Measurements from ENCODE around the gene IL3. TPM values are rescaled to one million over a fixed set of nuclear protein-coding genes. Genes with fewer than 3 reads are reported as not detected.

The IL3 gene
- polyA plus RNA-seq, 3 donors: not detected

- no peak overlapping the region for H3K27ac ChIP-seq (ENCODE audit: low read depth, low read length)
- WGBS, 3 donors: 65 to 94% (median 93%) methylated on average over 3 of the region's 3 CpGs
Measured at GRCh38 chr5:132080595-132080994, 20.1 kb downstream of the IL3 start.

DNA sequence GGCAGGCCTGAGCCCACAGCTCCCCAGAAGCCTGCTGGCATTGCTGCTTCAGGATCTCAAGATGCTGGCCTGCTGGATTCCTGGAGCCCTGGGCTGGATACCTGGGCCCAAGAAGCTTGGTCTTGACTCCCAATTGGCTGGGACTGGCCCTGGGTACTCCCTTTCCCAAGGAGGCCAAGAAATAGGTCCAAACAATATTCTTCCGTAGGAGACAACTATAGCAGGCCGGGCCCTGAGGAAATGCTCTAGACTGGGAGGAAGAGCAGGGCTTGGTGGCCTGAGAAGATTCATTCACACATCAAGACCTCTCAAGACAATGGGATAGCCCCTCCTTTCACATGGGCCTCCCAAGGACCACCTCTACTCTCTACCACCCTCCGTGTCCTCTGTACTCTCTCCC, 21.0 kb downstream of the IL3 start:
- no peak overlapping the region for H3K27ac ChIP-seq (ENCODE audit: low read depth, low read length)

GRCh38 chr5:132082329-132083023, 22.0 kb downstream of the IL3 start:
- 89 to 96% (median 92%) methylated on average over 8 of the region's 8 CpGs for WGBS, 3 donors
- H3K27ac ChIP-seq (ENCODE audit: low read depth, low read length): no peak overlapping the region

More for the DNA sequence above, 21.0 kb downstream of the IL3 start:
- 91 to 97% (median 95%) methylated on average over 3 of the region's 3 CpGs for WGBS, 3 donors

DNA sequence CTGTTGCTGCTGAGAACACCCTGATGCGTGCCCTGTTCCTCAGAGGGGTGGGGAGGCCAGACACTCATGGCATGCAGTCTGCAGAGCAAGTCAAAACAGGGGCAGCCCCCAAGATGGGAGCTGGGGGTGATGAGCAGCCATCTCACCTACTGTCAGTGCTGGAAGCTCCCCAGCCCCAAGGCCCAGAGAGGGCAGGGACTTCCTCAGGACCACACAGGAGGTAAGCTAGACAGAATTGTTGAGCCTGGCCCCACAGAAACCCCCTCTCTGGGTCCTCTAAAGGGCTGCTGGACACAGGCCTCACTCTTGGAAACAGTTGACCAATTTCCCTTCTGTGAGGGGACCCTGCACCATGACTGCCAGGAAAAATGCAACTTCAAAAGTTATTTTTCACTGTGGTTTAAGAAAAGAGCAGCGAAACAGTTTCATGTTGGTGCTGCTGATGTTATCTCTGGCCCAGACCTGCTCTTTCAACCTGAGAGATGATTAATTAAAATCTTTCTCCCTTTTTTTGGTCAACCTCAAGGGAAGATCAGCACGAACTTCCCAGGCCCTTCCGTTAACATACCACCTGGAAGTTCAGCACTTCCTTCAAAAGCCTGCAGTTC, 22.7 kb downstream of the IL3 start:
- no peak overlapping the region for H3K27ac ChIP-seq (ENCODE audit: low read depth, low read length)
- 73 to 92% (median 79%) methylated on average over 4 of the region's 4 CpGs for WGBS, 3 donors

- H3K27ac ChIP-seq (ENCODE audit: low read depth, low read length): no peak overlapping the region
- WGBS, 3 donors: 82 to 87% (median 83%) methylated on average over 4 of the region's 4 CpGs
Measured at GRCh38 chr5:132085686-132086085, 25.2 kb downstream of the IL3 start.

DNA sequence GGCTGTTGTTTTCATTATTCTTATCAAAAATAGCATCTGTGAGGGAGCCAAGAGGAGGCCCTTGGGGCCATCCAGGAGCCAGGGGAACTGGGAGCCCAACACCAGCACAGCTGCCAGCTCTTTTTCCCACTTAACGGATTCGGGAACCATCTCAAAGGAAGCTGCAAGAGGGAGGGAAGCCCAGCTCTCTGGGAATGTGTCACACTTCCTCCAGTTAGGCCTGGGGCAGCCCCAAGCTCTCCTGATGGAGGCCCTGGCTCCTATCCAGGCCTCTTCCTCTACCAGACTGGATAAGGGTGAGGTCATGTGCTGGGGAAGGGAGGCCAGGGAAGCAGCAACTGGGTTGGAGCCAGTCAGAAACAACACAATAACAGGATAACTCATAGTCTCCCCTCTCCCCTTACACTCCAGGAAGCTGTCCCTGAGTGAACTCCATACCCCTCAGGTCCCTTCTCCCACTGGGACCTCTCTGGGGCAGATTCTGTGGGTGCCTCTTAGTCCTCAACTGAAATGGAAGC, 25.9 kb downstream of the IL3 start:
- 22 to 64% (median 40%) methylated on average over 2 of the region's 2 CpGs for WGBS, 3 donors
- H3K27ac ChIP-seq (ENCODE audit: low read depth, low read length): no peak overlapping the region

DNA sequence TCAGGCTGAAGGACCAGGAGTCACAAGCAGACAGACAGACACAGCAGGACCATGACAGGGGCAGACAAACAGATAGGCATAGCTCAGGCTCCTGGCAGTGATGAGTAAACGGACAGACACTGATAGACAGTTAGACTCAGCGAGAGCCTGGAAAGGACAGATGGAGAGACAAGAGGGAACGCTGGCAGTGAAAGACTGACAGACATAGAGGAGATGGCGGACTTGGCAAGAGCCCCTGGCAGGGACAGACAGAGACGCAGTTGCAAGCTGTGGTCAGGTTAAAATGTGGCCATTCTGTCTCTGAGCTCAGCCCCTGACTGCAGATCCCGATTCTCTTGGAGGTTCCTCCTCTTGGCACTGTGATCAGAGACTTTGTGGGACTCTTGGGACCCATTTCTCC, 26.7 kb downstream of the IL3 start:
- 87 to 89% (median 88%) methylated on average over 6 of the region's 6 CpGs for WGBS, 3 donors

GRCh38 chr5:132087661-132088060, 27.2 kb downstream of the IL3 start:
- 74 to 85% (median 81%) methylated on average over 8 of the region's 8 CpGs for WGBS, 3 donors
- no peak overlapping the region for H3K27ac ChIP-seq (ENCODE audit: low read depth, low read length)

More for the DNA sequence above, 26.7 kb downstream of the IL3 start:
- H3K27ac ChIP-seq (ENCODE audit: low read depth, low read length): no peak overlapping the region

GRCh38 chr5:132089363-132089762, 28.9 kb downstream of the IL3 start:
- H3K27ac ChIP-seq (ENCODE audit: low read depth, low read length): no peak overlapping the region
- 69 to 87% (median 74%) methylated on average over 1 of the region's 1 CpG for WGBS, 3 donors

GRCh38 chr5:132090107-132090506, 29.7 kb downstream of the IL3 start:
- no peak overlapping the region for H3K27ac ChIP-seq (ENCODE audit: low read depth, low read length)

DNA sequence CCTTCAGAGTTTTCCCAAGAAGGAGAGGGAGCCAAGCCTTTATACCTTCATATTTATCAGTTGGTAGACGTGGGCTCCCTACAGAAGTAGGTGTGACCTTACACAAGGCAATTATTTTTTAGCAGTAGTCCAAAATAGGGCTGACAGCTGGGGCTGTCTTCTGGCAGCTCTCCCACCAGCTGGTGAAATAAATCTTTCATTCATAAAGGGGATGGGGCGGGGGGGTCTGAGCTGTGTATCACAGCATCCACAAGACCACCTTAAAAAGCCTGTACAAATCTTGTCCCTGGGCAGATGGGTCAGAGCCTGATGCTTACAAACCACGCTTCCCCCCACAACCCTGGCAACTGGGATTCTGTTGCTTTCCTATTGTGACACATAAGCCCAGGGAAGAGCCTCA, 32.8 kb downstream of the IL3 start:
- WGBS, 3 donors: 40 to 57% (median 44%) methylated on average over 3 of the region's 3 CpGs
- no peak overlapping the region for H3K27ac ChIP-seq (ENCODE audit: low read depth, low read length)

GRCh38 chr5:132094393-132095076, 34.1 kb downstream of the IL3 start:
- 52 to 60% (median 55%) methylated on average over 12 of the region's 12 CpGs for WGBS, 3 donors
- H3K27ac ChIP-seq (ENCODE audit: low read depth, low read length): no peak overlapping the region

DNA sequence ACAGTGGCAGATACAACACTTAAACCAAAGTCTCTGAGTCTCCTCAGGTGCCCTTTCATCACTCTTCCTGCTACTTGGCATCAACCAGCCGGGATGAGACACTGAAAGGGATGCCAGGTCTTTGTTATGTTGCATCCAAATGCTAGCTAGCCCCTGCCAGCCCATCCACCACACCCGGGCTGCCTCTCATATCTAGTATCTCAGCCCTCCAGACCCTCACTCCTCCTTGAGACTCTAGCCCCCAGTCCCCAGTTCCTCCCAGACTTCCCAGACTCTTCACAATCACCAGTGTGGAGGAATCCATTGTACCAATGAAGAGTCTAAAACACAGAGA, 34.6 kb downstream of the IL3 start:
- WGBS, 3 donors: 73 to 90% (median 82%) methylated on average over 2 of the region's 2 CpGs
- no peak overlapping the region for H3K27ac ChIP-seq (ENCODE audit: low read depth, low read length)

- WGBS, 3 donors: 62 to 73% (median 70%) methylated on average over 6 of the region's 6 CpGs
- no peak overlapping the region for H3K27ac ChIP-seq (ENCODE audit: low read depth, low read length)
Measured at GRCh38 chr5:132095424-132095972, 35.0 kb downstream of the IL3 start.

GRCh38 chr5:132096904-132097303, 36.4 kb downstream of the IL3 start:
- WGBS, 3 donors: 68 to 94% (median 94%) methylated on average over 3 of the region's 3 CpGs
- H3K27ac ChIP-seq (ENCODE audit: low read depth, low read length): no peak overlapping the region

DNA sequence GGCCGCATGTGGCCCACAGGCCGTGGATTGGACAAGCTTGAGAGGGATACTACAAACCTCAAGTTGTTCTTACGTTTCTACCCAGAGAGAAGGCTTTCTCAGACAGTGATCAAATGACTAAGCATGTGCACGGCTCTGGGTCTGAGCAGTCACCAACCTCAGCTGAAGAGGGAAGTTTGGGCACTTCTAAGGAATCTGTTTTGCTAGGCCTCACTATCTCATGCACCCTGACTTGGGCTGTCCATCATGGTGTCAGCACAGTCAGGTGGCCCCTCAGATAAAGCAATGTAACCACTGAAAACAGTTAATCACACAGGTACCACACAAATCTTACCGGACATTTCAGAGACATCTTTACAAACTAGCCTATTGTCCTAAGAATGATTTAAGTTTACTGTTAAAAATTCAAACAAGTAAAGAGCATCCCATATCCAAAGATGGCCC, 37.7 kb downstream of the IL3 start:
- H3K27ac ChIP-seq (ENCODE audit: low read depth, low read length): no peak overlapping the region
- WGBS, 3 donors: 52 to 83% (median 74%) methylated on average over 5 of the region's 5 CpGs

DNA sequence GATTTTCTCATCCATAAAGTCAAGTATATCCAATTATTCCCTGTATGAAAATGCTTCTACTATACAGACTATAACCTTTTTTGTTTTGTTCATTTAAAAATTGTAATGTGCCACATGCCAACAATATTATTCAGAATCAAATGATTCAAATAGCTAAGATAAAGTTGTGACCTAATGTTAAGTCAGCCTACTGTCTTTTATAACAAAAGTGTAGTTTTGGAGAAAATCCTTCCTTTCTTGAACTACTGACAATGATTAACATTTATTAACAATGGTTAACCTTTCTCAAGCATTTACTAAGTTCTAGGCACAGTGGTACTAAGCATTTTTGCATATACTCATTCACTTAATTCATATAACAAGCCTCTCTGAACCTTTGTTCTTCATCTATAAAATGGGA, 38.2 kb downstream of the IL3 start:
- H3K27ac ChIP-seq (ENCODE audit: low read depth, low read length): no peak overlapping the region

DNA sequence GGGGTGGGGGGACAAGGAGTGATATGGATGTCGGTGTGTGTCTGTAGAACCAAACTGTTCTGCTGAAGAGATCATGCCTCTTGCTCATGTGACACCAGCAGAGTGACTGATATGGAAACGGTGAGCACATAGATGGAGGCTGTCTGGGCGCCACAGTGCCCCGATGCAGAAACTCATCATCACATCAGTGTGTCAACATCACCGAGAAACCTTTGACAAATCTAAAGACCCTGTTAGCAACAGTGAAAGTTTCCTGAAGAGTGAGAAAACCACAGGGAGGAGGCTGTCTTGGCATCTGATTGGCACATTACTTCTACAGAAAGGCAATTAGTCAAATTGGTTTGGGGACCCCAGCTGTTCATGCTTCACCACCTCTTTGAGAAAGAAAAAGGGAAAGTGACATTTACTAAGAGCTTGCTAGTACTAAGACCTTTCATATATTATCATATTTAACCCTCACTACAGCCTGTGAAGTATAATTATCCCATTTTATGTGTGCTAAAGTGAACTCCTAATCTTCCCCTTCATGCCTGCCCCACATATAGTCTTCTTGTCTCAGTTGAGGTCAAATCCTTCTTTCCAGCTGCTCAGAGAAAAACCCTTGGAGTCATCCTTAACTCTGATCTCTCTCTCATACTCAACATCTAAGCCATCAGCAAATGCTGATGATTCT, 38.8 kb downstream of the IL3 start:
- H3K27ac ChIP-seq (ENCODE audit: low read depth, low read length): no peak overlapping the region
- WGBS, 3 donors: 49 to 70% (median 69%) methylated on average over 5 of the region's 5 CpGs

GRCh38 chr5:132099905-132100304, 39.5 kb downstream of the IL3 start:
- H3K27ac ChIP-seq (ENCODE audit: low read depth, low read length): no peak overlapping the region
- 84 to 87% (median 87%) methylated on average over 3 of the region's 3 CpGs for WGBS, 3 donors

Data from adipose tissue (tissue), 3 donors.